ENCODE data around the gene WDR46.

The WDR46 gene

GRCh38 chr6:33313709-33314514, 24.9 kb upstream of the WDR46 start, which contains the start of gene TAPBP (continued):
- TF ChIP-seq ELK4 (IDR thresholded peaks at IDR 0.05; ENCODE audit: borderline replicate concordance, low read depth, low read length) (no peak), ZFP69B (tag by site-specific recombination; IDR thresholded peaks at IDR 0.05) (peak; percentile 24; the same call in 1 of the 2 replicates), SP7 (tag by site-specific recombination; IDR thresholded peaks at IDR 0.05) (peak; percentile 13; the same call in 1 of the 2 replicates), ZNF501 (tag by site-specific recombination; IDR thresholded peaks at IDR 0.05) (peak; percentile 75), ZNF561 (tag by site-specific recombination; IDR thresholded peaks at IDR 0.05; ENCODE audit: borderline replicate concordance) (no peak), ZSCAN23 (tag by site-specific recombination; IDR thresholded peaks at IDR 0.05) (no peak), ZBTB8A (tag by site-specific recombination; IDR thresholded peaks at IDR 0.05) (peak; percentile 5), ZBTB7A (tag by site-specific recombination; IDR thresholded peaks at IDR 0.05; ENCODE audit: low read depth) (peak; percentile 5; the same call in 1 of the 2 replicates)
- TF ChIP-seq, protein P1, sequence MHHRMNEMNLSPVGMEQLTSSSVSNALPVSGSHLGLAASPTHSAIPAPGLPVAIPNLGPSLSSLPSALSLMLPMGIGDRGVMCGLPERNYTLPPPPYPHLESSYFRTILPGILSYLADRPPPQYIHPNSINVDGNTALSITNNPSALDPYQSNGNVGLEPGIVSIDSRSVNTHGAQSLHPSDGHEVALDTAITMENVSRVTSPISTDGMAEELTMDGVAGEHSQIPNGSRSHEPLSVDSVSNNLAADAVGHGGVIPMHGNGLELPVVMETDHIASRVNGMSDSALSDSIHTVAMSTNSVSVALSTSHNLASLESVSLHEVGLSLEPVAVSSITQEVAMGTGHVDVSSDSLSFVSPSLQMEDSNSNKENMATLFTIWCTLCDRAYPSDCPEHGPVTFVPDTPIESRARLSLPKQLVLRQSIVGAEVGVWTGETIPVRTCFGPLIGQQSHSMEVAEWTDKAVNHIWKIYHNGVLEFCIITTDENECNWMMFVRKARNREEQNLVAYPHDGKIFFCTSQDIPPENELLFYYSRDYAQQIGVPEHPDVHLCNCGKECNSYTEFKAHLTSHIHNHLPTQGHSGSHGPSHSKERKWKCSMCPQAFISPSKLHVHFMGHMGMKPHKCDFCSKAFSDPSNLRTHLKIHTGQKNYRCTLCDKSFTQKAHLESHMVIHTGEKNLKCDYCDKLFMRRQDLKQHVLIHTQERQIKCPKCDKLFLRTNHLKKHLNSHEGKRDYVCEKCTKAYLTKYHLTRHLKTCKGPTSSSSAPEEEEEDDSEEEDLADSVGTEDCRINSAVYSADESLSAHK (tag by site-specific recombination; IDR thresholded peaks at IDR 0.05): no peak
- TF ChIP-seq, protein P2, sequence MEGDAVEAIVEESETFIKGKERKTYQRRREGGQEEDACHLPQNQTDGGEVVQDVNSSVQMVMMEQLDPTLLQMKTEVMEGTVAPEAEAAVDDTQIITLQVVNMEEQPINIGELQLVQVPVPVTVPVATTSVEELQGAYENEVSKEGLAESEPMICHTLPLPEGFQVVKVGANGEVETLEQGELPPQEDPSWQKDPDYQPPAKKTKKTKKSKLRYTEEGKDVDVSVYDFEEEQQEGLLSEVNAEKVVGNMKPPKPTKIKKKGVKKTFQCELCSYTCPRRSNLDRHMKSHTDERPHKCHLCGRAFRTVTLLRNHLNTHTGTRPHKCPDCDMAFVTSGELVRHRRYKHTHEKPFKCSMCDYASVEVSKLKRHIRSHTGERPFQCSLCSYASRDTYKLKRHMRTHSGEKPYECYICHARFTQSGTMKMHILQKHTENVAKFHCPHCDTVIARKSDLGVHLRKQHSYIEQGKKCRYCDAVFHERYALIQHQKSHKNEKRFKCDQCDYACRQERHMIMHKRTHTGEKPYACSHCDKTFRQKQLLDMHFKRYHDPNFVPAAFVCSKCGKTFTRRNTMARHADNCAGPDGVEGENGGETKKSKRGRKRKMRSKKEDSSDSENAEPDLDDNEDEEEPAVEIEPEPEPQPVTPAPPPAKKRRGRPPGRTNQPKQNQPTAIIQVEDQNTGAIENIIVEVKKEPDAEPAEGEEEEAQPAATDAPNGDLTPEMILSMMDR (tag by site-specific recombination; IDR thresholded peaks at IDR 0.05): no peak
- TF ChIP-seq, protein P3, sequence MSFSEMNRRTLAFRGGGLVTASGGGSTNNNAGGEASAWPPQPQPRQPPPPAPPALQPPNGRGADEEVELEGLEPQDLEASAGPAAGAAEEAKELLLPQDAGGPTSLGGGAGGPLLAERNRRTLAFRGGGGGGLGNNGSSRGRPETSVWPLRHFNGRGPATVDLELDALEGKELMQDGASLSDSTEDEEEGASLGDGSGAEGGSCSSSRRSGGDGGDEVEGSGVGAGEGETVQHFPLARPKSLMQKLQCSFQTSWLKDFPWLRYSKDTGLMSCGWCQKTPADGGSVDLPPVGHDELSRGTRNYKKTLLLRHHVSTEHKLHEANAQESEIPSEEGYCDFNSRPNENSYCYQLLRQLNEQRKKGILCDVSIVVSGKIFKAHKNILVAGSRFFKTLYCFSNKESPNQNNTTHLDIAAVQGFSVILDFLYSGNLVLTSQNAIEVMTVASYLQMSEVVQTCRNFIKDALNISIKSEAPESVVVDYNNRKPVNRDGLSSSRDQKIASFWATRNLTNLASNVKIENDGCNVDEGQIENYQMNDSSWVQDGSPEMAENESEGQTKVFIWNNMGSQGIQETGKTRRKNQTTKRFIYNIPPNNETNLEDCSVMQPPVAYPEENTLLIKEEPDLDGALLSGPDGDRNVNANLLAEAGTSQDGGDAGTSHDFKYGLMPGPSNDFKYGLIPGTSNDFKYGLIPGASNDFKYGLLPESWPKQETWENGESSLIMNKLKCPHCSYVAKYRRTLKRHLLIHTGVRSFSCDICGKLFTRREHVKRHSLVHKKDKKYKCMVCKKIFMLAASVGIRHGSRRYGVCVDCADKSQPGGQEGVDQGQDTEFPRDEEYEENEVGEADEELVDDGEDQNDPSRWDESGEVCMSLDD (tag by site-specific recombination; IDR thresholded peaks at IDR 0.05): peak; percentile 38; the same call in 1 of the 2 replicates

GRCh38 chr6:33313105-33313708, 24.2 kb upstream of the WDR46 start:
- ChIA-PET POLR2A (interaction anchor here (0.9 to 5.0 kb wide), 14 partner anchors 9 to 341 kb away, joined by 3 to 50 read pairs (median 8); partner anchors contain the start of genes B3GALT4, PFDN6, RGL2 and RPS18), CTCF (interaction anchor here (0.7 to 7.0 kb wide), 11 partner anchors 11 to 78 kb away, joined by 3 to 53 read pairs (median 8); partner anchors contain the start of genes B3GALT4 and RGL2)
- H3K4me3 ChIP-seq (ENCODE audit: low read depth, low read length): peak overlapping the region; percentile 61
- H3K9me3 ChIP-seq (ENCODE audit: control insufficient read depth, insufficient read depth, low read depth, low read length): no peaks in the 10 kb centered on the region
- peaks cover 5% of the 10 kb centered on the region for H3K4me1 ChIP-seq (ENCODE audit: control insufficient read depth, insufficient read depth, low read length)
- H3K36me3 ChIP-seq (ENCODE audit: control insufficient read depth in 2 of 2, insufficient read depth in 1 of 2, low read length in 2 of 2): peaks cover 0 to 10% of the 10 kb centered on the region in 2 experiments; a peak in 2 of 3 replicates
- H3K27ac ChIP-seq (ENCODE audit: extremely low read depth, low read depth, low read length): peak overlapping the region; percentile 79
- TF ChIP-seq TSHZ1 (tag by site-specific recombination; IDR thresholded peaks at IDR 0.05; ENCODE audit: borderline replicate concordance) (0 out of 2 replicates have a peak, but pooled peaks have one; percentile 9), ZSCAN23 (tag by site-specific recombination; IDR thresholded peaks at IDR 0.05) (no peak), ZNF391 (tag by site-specific recombination; IDR thresholded peaks at IDR 0.05; ENCODE audit: borderline replicate concordance, low read depth) (0 out of 2 replicates have a peak, but pooled peaks have one; percentile 29), ZSCAN30 (tag by site-specific recombination; IDR thresholded peaks at IDR 0.05) (no peak), ZNF133 (tag by site-specific recombination; IDR thresholded peaks at IDR 0.05) (no peak), ZNF664 (tag by site-specific recombination; IDR thresholded peaks at IDR 0.05) (no peak), ZBTB7A (tag by site-specific recombination; IDR thresholded peaks at IDR 0.05; ENCODE audit: low read depth) (0 out of 2 replicates have a peak, but pooled peaks have one; percentile 15), ZNF112 (tag by site-specific recombination; IDR thresholded peaks at IDR 0.05) (no peak), ZNF184 (tag by site-specific recombination; IDR thresholded peaks at IDR 0.05) (no peak)
- TF ChIP-seq, protein P4, sequence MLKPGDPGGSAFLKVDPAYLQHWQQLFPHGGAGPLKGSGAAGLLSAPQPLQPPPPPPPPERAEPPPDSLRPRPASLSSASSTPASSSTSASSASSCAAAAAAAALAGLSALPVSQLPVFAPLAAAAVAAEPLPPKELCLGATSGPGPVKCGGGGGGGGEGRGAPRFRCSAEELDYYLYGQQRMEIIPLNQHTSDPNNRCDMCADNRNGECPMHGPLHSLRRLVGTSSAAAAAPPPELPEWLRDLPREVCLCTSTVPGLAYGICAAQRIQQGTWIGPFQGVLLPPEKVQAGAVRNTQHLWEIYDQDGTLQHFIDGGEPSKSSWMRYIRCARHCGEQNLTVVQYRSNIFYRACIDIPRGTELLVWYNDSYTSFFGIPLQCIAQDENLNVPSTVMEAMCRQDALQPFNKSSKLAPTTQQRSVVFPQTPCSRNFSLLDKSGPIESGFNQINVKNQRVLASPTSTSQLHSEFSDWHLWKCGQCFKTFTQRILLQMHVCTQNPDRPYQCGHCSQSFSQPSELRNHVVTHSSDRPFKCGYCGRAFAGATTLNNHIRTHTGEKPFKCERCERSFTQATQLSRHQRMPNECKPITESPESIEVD (tag by site-specific recombination; IDR thresholded peaks at IDR 0.05): no peak

Measured in HEK293 (cell line).